ENCODE measurements around the gene RELN.
"Not testable (repeated sequence)": the region's sequence is repeated elsewhere in the genome, so short reads cannot be mapped to it uniquely, and the experiment has no call there.

RELN gene

DNA sequence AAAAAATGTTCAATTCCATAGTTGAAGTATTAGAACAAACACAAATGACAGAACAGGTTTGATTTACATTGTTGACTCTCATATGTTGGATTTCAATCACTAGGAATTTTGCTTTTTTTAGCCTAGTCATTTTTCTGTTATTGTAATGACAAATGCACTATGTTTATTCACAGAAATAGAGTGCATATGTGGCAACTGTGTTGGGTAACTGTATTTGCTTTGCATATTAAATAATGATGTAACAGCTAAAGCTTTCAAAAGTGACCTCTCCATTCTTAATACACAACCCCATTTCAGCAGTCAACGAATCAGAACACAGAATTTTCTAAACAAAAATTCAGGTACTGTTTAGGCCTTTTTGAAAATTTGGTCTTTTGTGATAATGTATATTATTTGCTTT lies 489.5 kb downstream of the RELN start:
- no peak for DNase-seq (ENCODE audit: low read depth, low spot score)

DNA sequence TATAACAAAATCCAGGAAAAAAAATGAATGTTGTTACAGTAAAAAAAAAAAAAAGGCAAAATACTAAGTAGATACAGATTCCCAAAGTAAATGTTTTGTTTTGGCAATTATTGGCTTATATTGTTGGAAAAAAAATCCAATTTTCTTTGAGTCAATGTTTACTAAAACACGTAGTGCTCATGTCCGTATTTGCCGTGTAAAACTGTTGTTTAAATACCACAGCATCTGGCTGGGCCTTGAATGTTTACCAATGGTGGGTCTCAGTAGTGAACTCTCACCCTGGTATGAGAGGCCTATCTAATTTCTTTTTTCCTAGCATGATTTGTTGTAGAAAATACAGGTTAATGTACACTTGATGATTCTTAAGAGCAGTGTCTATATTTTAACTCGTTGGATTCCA lies 502.0 kb downstream of the RELN start:
- no peak for DNase-seq (ENCODE audit: low read depth, low spot score)

GRCh38 chr7:103486873-103487272 lies 502.6 kb downstream of the RELN start:
- DNase-seq (ENCODE audit: low read depth, low spot score), result not testable (repeated sequence)

GRCh38 chr7:103480771-103481170 lies 508.7 kb downstream of the RELN start:
- no peak for DNase-seq (ENCODE audit: low read depth, low spot score)

GRCh38 chr7:103474956-103475355 lies 514.5 kb downstream of the RELN start:
- DNase-seq (ENCODE audit: low read depth, low spot score), result no peak

DNA sequence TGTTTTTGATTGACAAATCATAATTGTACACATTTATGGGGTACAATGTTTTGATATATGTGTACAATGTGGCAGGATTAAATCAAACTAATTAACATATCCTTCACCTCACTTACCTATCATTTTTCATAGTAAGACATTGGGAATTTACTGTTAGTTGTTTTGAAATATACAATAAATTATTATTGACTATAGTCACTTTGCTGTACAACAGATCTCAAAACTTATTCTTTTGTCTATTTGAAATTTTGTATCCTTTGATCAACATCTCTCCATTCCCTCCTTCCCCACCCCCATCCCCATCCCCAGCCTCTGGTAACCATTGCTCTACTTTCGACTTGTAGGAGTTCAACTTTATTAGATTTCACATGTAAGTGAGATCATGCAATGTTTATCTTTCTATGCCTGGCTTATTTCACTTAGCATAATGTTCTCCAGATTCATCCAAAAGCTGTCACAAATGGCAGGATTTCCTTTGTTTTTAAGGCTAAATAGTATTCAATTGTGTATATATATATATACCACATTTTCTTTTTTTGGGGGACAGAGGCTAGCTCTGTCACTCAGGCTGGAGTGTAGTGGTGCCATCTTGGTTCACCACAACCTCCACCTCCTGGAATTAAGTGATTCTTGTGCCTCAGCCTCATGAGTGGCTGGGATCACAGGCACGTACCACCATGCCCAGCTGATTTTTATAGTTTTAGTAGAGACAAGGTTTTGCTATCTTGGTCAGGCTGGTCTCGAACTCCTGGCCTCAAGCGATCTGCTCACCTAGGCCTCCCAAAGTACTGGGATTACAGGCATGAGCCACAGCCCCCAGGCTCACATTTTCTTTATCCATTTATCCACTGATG lies 520.1 kb downstream of the RELN start:
- DNase-seq (ENCODE audit: low read depth, low spot score), result no peak

DNA sequence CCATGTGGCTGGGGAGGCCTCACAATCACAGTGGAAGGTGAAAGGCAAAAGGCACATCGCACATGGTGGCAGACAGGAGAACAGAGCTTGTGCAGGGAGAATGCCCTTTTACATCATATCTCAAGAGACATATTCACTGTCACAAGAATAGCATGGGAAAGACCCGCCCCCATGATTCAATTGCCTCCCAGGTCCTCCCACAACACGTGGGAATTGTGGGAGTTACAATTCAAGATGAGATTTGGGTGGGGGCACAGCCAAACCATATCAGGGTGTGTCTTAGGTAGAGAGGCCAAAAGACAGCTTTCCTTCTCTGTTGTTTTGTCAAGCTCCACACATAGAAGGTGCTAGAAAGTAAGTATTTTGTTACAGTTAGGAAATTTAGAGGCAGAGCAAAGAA lies 522.6 kb downstream of the RELN start:
- no peak for DNase-seq (ENCODE audit: low read depth, low spot score)

DNA sequence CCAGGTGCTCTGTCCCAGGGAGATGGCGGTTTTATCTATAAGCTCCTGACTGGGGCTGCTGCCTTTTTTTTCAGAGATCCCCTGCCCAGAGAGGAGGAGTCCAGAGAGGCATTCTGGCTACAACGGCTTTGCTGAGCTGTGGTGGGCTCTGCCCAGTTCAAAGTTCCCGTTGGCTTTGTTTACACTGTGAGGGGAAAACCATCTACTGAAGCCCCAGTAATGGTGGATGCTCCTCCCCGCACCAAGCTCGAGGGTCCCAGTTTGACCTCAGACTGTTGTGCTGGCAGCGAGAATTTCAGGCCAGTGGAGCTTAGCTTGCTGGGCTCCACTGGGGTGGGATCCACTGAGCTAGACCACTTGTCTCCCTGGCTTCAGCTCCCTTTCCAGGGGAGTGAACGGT lies 527.1 kb downstream of the RELN start:
- DNase-seq (ENCODE audit: low read depth, low spot score), result no peak

GRCh38 chr7:103447073-103447960 lies 542.1 kb downstream of the RELN start:
- no peak for DNase-seq (ENCODE audit: low read depth, low spot score)

DNA sequence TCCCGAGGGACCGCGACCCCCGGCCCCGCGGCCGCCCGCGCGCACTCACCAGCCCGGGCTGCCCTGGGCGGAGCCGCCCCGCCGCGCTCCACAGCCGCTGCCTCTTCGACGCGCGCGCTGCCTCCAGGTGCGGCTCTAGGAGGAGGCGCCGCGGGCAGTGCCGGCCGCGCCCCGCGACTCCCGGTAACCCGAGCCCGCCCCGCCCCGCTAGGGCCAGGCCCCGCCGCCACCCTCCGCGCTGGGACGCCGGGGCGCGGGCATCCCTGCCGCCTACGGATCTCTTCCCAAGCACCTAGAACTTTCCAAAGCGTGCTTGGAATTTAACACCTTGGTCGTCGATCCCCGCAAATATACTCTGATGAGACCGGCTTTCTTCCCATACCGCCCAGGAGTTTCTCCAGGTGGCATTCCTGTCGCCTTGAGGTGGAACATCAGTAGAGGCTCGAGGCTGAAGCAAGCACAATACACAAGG lies 543.4 kb downstream of the RELN start, which contains the start of gene SLC26A5:
Gene SLC26A5, minus strand, starts transcription at position 159 of the 472 bp plus-strand sequence. CDS start 24,693 bp downstream, outside the sequence.
- no peak for DNase-seq (ENCODE audit: low read depth, low spot score)

DNA sequence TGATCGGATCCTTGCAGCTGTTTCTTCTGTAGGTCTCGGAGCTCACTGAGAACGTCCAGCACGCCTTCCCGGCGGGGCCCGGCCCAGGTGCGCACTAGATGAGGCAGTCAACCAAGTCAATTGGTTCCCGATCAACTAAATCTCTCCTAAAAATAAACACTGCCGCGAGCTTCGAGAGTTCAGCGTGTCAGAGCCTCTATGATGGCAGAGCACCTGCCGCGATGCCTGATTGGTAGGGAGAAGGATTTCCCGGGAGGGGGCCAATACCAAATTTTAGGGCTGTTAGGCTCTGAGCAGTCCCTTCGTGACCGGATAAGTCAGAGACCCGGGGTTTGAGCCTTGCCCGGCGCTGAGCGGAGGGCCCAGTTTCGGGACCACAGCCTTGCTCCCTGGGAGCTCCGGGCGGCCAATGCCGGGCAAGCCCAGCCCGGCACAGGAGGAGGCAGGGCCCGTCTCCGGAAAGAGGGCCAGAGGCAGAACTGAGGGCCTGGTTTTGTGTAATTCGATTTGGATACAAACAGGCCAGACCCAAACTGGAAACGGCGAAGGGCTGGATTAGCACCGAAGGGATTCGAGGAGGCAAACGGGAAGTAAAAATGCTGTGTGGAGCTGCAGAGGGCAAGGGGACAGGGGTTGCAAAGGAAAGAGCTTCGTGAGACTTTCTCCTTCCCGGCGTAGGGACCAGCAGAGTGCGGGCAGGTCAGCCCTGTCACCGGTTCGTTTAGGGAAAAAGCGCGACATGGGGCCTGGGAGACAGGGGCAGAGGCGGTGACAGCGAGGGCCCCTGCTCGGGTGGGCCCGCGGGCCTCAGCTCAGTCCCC lies 544.0 kb downstream of the RELN start:
- no peak for DNase-seq (ENCODE audit: low read depth, low spot score)

- DNase-seq (ENCODE audit: low read depth, low spot score), result no peak
Measured at GRCh38 chr7:103439661-103440060, 549.8 kb downstream of the RELN start.

DNA sequence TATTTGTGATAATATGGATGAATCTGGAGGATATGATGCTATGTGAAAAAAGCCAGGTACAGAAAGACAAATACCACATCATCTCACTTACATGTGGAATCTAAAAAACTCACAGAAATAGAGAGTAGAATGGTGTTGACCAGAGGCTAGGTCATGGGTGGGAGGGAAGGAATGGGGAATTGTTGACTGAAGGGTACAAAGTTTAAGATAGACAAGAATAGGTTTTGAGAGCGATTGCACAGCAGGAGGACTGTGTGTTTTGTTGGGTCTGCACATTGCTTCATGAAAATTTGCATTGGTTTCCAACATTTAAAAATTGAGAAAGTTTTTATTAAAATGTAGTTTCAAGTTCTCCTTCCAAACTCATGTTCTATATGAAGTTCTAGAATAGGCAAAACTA lies 551.8 kb downstream of the RELN start:
- DNase-seq (ENCODE audit: low read depth, low spot score), result no peak

GRCh38 chr7:103432712-103433111 lies 556.7 kb downstream of the RELN start:
- no peak for DNase-seq (ENCODE audit: low read depth, low spot score)

DNA sequence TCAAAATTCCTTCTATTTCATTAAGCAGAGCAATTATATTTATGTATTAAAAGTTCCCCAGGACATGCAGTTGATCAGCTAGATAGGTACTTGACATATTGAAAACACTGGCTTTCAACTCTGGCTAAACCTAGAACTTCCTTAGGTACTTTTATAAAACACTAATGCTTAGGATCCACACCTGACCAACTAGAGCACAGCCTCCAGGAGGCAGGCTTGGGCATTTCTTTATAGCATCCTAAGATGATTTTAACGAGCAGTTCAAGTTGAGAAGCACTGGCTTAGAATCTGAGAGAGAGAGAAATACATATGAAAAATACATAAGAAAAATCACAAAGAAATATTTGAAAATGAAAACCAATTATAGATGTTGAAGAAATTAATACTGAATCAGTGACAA lies 564.3 kb downstream of the RELN start:
- no peak for DNase-seq (ENCODE audit: low read depth, low spot score)

DNA sequence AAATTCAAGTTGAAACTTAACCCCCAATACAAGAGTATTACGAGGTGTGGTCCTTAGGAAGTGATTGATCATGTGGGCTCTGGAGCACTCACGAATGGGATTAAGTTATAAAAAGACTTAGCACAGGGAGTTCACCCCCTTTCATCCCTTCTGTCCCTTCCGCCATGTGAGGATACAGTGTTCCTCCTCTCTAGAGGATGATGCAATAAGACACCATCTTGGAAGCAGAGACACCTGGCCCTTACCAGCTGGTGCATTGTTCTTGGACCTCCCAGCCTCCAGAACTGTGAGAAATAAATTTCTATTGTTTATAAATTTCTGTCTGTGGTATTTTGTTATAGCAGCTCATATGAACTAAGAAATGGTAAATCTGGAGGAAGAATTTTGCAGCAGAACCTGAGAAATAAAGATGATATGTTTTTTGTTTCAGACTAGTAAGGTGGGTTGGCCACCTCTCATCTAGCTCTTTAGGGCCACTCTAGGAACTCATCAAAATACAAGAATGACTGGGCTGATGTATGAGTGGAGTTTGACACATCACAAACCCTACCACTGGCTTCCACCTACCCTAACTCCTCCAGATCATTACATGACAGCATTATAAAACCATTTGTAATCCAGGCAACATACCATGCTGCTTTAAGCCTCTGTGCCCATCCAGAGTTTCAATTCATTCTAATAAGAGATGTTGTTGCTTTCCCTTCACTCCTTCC lies 565.8 kb downstream of the RELN start:
- DNase-seq (ENCODE audit: low read depth, low spot score), result no peak
